ENCODE data around the gene CNMD.
A peak's percentile ranks its signal among the peaks of the same experiment; 100 is the strongest.

Gene CNMD

DNA sequence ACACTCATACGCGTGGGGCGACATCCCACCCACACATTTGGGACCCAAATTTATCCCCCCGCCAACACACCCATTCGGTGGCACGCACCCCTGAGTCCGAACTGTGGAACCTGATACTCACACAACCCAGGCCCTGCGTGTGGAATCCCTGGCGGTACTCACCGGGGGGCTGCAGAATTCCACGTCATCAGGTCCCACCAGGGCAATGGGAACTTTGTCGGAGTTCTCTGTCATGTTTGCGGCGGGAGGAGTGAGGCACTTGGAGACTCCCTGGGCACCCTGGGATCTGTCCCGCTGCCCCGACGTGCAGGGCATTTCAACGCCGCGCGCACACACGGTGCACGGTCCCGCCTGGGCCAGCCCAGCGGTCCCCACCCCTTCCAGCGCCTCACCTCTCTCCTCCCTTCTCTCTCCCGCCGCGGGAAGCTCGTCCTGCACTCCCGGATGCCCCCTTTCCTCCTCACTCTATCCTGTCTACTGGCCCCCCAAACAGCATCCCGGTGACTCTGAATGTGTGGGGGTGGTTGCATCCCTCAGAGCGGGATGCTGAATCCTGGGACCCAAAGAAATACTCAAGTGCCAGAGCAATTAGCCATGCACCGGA, at the start of gene CNMD:
Gene CNMD (minus strand): TSS at position 353 of the 604 bp plus-strand sequence. CDS start 119 bp downstream, at position 234.
- peak; percentile 47 for DNase-seq

DNA sequence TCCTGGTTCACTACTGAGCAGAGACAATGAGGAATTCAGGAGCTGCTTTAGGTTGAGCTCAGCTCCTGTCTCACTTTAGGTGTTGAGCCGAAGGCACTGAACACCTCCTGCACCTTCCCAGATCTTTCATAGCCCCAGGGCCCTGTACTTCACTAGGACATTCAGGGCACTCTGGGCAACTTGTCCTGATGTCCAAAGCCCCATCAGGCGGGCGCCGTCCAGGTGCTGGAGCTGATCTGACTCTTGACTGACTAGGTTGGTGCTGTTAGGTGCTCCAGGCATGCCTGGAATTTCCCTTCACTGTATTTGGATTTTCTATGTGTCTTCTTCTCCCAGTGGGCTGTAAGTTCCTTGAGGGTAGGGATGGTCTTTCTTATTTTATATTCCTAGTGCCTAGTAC, 48.4 kb upstream of the CNMD start:
- DNase-seq = no peak

DNA sequence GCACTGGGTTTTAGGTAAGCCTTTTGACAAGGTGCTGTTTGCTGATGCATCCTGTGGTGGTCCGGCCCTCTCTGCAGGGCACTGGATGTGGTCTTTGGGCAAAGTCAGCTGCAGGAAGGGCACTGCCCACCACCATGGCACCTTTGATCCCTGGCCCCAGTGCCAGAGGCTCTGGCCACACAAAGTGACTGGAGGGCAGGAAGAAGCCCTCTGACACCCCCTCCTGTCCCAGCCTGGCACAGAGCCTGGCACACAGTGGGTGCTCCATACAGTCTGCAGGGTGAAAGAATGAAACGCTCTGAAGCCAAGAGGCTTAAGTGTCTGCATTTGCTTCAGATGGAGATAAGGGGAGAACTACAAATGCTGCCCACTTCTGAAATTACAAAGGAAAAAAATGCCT, 47.6 kb upstream of the CNMD start:
- DNase-seq = no peak

DNA sequence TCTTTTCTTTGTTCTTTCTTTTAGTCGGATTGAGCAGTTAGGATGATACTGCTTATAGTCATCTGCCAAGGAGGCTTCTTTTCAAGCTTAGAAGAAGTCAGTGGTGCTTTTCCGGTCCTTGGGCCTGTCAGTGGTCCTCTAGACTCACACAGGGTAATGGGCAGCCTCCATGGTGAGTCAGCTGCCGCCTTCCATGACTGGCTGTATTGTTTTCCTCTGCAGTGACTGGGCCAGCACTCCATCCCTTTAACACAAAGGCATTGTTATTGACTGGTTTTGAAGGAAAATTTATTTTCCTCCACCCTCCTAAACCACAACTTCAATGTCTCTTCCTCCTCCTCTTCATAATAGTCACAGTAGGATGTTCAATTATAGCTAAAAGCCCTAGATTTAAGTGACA, 47.1 kb upstream of the CNMD start:
- no peak for DNase-seq

DNA sequence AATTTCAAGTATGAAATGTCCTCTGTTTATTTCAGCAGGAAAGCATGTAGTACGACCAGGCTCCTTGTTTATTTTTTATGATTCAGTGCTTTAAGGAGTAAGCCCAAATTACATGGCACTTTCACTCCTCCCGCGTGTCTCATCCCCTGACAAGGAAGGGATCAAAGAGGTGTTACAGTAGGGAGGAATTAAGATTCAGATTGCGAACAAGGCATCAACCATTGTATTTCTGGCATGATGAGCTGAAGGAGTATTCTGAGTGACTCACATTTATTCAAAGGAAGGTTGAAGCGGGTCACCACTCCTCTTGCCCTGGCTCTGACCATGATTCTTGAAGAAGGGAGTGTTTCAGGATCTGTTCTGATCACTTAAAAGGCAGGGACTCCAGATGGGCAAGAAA, 46.1 kb upstream of the CNMD start:
- DNase-seq = no peak

DNA sequence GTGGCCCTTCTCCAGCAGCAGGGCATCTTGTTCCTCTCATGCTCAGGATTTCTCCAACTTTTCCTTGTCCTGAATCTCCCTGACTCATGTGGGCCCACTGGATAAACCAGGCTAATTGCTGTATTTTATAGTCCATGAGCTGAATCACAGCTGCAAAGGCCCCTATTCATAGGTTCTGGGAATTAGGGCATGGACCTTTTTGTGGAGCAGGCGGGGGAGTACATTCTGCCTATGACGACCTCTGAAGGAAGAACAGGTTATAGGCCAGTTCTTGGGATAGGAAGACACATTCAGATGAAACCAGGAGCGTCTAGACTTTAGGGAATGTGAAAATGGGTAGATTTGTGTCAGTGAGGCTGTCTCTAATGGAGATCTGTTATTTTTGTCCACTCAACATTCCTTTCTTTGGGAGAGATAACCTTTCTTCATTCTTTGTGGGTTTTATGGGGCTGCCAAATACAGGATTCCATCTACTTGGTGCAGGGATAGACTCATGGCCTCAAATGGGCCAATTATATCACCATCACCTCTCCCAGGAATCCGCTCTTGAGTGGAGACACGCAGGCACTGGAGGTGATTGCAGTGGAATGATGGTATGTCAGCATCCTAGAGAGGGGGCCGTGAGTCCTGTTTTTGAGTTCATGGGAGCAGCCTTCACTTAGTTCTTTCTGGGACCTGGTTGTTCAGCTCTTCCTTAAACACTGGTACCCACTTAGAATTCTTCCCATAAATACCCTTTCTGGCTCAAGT, 45.1 kb upstream of the CNMD start:
- DNase-seq = no peak

DNA sequence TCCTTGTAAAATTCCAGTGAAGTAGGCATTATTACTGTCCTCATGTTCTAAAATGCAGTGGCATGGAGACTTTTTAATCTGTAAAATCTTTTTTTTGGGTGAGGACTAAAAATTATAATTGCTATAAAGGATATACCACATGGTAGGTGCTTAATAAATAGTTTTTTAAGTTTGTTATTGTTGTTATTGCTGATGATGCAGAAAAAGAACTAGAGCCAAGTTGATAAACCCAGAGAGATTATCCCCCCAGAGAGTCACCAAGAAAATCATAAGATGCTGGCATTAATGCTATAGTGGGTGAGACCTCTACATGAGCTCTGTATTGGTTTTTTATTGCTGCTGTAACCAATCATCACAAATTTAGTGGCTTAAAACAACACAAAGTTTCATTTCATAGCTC, 44.3 kb upstream of the CNMD start:
- no peak for DNase-seq

DNA sequence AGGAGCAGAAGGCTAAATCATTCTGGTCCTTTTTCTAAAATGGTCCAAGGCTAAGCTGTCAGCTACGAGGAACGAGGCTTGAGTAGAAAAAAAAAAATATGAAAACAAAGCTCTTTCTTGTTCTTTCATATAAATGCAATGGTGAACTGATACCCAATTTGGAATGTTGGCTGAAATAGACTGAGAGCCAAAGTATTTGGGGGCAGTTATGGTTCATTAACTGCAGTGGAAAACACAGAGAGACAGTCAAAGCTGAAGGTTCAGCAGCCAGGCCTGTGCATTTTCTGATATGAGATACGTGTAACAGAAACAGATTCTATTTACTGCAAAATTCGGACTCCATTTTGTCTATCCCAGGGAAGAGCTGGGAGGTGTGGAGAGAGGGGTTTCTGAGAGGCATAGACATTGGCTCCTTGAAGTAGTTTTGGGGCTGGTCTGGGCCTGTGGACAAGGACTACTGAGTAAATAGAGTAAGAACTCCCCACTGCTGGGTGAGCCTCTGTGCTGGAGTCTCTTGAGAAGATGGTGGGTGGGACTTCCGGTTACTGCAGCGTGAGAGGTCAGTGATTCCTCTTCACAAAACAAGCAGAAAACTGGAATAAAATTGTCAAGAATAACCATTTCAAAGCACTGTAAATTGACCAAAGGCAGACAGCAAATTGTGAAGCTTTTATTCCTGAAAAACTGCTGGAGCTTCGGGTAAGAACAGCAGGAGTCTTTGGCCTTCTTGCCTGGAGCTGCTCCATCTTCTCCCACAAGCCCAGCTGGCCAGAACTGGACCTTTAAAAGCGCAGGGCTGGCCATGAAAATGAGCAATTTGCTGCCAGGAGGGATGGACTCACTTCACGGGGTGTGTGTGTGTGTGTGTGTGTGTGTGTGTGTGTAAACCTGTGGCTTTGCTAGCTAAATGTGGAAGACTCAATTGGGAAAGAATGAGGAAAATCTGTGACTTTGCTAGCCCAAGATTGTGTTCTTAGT, 43.1 kb upstream of the CNMD start:
- DNase-seq = no peak

DNA sequence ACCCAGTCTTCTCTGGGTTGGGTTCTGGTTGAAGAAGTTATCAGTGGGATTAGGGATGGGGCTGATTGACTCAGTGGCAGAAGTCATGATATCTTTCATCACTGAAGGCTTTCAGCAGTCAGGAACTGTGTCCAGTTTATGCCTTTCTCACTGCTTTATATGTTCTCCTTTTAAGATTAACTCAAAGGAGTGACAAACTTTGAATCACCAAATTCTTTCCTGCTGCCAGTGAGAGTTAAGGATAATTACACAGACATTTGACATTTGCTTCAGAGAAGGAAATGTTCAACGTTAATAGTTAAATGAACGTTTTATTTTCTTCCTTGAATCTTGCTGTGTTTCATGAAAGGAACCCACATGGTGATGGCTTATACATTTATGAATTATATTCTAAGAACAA, 41.0 kb upstream of the CNMD start:
- no peak for DNase-seq

DNA sequence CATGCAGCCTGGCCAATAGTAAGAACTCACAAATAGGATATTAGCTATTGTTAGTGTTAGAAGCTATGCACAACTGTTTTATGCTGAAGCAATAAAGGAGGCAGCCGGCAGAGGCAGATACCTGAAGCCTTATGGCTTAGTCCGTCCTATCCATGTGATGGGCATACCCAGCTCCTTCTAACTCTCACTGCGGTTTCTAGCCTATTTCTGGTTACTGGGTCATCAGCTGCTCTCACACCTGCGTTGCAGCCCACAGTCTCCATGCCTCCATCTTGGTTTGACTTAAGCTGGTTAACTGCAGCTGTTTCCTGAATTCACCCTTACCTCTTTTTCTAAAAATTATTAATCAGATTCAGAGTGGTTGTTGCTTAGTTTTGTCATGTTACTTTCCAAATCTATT, 40.5 kb upstream of the CNMD start:
- no peak for DNase-seq

DNA sequence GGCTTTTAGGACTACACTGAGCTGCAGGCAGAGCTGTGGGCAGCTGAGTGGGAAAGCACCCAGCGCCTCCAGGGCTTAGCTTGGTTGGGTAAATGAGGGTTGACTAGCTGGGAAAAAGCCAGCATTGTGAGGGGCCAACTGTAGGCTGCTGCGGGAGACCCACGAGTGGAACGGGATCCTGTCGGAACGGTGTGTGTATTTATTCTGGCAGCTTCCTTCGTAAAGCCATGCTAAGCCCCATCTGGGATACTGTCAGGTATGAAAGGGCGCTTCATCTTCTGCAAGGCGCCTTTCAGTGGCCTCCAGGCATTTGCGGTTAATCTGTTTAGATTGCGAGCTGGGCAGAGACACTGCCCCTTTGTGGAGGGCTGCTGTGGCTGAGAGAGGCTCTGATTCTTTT, 39.5 kb upstream of the CNMD start:
- DNase-seq = peak; percentile 56

DNA sequence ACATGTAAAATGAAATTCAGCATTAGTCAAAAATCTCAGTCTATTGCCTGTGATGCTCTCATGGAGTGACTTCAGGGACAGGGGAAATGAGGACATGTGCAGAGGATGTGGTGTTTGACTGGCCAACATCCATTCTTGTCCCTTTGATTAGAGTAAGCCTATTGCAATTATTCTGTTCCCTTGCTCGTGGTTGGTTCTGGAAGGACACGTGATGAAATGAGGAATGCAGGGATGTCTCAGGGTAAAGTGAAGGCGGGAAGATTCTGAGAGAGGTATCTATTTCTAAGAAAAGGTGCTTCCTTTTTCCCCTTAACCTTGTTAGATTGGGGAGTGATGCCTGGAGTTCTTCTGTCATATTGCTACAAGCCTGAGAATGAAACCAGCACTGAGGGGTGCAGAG, 37.1 kb upstream of the CNMD start:
- no peak for DNase-seq

DNA sequence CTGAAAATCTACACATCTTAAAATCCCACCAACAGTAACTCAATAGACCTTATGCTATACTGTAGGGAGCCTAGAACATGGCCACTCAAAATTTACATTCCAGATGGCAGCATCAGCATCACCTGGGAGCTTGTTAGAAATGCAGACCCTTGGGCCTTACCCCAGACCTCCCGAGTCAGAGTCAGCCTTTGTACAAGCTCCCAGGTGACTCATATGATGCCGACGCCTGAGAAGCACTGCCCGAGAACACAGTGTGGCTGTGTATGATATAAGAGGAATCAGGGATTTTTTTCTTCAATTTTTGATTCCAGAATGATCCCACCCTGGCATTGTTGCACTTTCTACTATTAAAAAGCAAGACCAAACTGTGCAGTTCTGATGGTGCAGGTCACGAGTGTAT, 35.9 kb upstream of the CNMD start:
- DNase-seq = no peak

DNA sequence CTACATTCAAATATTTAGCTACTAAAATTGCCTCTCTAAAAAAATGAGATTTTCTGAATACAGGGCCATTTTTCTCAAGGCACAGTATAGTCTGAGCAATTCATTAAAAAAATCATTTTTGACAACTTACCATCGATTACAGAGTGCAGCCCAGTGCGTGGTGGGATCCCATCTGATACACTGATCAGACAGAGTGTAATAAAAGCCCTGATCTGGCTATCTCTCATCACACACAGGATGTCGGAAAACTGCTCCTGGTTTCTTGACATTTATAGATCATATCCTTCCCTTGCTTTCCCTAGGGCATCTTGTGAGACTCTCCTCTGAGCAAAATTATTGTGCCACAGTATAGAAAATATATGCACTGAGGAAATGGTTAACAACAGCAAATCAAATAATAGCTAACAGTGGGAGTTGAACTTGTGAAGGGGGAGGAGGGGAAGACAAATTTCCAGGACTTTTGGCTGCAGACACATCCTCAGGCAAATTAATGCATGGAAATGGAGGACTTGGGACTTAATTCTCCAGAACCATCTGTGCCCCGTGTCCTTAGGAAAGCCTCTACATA, 28.4 kb upstream of the CNMD start:
- DNase-seq = no peak

DNA sequence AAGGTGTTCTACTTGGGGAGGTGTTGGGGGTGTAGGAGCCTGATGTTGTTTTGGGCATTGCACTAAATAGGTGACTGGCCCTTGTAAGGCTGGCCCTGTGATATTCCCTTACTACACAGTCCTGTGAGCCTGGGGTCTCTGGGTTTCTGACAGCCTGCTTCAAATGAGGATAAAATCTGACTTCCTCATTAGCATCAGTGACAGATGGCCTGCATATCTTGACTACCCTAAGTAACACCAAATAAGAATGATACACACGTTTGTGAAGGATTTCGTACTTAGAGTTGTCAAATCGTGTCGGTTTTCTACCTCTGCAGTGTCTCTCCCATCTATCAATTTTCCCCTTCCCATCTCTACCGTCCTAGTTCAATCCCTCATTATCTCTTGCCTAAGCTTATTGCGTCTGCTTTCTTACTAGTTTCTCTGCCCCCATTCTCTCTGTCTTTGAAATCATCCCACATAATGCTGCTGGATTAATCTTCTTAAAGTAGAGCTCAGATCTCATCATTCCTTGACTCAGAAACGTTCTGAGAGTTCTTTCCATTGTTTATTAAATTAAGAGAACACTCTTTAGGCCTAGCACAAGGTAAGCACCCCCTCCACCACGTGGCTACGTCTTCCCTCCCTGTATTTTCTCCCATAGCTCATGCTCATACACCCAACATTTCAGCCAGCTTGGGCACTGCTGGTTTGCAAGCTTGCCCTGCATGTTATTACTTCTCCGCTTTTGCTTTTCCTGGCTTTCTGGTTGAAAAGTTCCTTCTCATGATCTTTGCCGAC, 26.2 kb upstream of the CNMD start:
- DNase-seq = no peak

DNA sequence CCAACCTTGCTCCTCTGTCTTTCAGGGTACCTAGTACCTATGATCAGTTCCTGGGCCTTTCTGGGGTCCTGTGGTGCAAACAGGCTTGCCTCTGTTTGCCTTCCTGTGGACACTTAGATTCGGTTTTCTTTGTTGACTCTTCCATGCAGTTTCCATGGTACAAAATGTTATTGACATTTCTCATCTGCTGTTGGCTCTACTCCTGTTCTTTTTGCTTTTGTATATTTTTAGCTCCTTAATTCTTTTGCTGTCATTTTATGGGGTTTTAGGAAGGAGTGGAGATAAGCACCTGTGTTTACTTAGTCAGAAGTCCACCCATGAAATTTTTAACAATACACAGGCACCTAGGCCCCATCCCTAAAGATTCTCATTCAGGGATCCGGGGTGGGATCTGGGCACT, 20.5 kb upstream of the CNMD start:
- no peak for DNase-seq

DNA sequence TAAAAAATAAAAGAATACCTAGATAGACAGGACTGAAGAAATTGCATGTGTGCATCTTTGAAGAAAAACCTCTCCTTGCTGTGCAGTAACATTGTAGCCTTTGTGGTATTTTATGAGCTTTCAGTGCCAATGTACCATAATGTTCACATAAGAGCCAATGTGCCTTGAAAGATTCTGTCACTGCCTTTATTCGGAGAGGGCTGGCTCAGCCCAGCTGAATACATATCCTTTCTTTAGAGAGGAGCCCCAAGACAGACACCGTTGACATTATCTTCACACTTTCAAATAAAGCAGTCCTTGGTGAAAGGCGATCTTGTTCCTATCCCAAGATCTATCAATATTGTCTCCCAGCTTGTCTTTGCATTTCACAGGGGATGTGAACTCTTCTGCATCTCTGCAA, 18.5 kb upstream of the CNMD start:
- DNase-seq = no peak

DNA sequence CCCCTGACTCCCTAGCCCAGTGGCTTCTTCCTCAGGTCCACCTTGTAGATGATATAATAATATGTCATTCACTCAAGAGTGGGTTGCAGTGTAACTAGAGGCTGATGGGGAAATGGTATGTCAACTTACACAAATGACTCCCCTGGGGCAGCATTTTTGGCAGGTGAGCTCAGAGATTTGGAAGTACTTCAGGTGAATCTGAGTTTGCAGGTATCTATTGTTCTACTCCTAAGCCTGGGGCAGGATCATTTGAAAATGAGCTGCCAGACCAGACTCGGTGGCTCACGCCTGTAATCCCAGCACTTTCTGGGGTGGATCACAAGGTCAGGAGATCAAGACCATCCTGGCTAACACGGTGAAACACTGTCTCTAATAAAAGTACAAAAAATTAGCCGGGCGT, 11.6 kb upstream of the CNMD start:
- no peak for DNase-seq

DNA sequence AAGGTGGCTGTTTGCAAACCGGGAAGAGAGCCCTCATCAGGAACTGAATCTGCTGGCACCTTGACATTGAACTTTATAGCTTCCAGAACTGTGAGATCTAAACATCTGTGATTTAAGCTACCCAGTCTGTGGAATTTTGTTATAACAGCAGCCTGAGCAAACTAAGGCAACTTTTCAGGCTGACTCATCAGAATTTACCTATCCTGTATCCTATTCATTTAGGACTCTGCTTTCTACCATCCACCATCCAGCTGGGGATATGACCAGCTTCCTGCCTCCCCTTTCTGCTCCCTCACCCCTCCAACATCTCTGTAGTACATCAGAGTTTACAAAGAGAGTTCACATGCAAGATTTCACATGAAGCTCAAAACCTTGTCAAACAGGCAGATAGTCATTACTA, 11.1 kb upstream of the CNMD start:
- no peak for DNase-seq

DNA sequence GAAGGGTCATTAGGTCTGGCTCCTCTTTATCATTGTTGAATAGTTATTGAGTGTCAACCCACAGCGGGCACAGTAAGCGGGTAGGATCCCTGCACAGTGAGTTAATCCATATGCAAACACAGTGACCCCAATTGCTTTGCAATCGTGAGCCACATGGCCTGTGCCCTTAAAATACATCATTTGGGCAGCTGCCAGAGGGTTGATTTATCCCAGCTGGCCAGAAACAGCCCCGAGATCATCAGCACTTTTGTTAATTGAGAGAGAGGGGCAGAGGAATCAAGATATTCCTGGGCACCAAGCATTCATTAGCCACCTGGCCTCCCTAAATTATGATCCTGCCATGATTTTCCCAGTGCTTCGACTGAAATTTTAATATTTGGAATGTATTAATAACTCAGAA, 9.8 kb upstream of the CNMD start:
- no peak for DNase-seq

DNA sequence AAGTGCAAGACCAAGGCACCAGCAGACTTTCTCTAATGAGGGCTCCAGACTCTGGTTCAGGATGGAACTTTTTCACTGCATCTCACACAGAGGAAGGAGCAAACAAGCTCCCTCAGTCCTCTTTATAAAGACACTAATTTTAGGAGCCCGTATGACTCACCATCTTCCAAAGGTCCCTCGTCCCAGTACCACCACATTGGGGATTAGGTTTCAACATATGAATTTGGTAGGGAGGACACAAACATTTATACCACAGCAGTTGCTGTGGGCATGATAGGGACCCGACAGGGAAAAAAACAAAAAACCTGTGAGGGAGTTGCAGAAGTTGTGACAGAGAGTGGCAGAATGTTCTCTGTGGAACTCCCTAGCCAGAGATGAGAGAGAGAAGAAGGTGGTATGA, 6.5 kb upstream of the CNMD start:
- no peak for DNase-seq

DNA sequence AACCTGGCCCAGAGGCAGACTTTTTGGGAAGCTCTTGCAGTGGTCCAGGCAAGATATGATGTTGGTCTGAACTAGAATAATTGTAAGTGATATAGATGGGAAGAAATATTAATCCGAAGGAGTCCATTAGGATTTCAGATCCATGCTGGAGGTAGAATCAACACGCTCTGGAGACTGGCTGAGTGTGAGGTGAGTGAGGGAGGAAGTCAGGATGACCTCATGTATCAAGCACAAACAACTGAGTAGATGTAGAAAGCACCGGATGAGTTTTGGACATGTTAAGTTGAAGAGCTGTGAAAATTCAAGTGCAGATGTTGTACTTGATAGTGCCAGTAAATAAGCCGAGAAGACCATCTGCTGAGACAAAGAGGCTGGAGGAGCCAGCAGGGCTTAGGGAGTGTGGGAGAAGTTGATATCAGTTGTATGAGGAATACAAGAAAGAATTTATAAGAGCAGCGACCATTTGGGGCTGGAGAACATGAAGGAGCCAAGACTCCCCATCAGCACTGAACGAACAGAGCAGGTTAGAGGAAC, 5.3 kb upstream of the CNMD start:
- no peak for DNase-seq
